Measurements from ENCODE around the gene SMIM22.

SMIM22 gene

GRCh38 chr16:4795181-4795827 lies at the start of gene SMIM22:
TSS of gene SMIM22 (plus strand) at chr16:4795369. CDS start at chr16:4795735, 366 bp downstream.
- no peak for DNase-seq (ENCODE audit: low read depth)

- no peak for DNase-seq (ENCODE audit: low read depth)
These were observed 49.0 kb upstream of the SMIM22 start for GRCh38 chr16:4746215-4746614.

DNA sequence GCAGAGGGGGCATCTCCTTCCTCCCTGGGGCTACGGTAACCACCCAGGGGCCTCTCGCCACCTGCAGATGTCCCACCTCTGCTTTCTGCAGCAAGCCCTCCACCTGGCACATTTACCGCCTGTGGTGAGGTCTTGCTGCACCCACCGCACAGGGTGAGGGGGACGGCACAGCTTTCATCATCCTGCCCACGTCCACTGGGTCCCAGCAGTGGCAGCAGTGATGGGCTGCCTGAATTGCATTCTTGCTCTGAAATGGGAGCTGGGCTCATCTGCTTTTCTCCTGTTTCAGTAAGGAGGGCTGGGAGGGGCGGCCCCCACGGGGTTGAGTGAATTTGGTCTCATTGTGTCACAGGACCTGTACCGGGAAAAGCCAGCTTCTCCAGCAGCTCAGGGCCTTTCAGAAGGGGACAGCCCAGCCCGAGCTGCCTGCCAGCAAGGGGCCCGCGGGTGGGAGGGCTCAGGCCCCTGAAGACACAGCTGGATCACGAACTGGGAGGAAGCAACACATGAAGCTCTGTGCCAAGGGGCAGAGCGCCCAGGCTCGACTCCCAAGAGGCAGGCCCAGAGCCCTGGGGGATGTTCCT lies 48.1 kb upstream of the SMIM22 start:
- DNase-seq (ENCODE audit: low read depth) = no peak

- no peak for DNase-seq (ENCODE audit: low read depth)
These were observed 47.1 kb upstream of the SMIM22 start for GRCh38 chr16:4747906-4748681.

DNA sequence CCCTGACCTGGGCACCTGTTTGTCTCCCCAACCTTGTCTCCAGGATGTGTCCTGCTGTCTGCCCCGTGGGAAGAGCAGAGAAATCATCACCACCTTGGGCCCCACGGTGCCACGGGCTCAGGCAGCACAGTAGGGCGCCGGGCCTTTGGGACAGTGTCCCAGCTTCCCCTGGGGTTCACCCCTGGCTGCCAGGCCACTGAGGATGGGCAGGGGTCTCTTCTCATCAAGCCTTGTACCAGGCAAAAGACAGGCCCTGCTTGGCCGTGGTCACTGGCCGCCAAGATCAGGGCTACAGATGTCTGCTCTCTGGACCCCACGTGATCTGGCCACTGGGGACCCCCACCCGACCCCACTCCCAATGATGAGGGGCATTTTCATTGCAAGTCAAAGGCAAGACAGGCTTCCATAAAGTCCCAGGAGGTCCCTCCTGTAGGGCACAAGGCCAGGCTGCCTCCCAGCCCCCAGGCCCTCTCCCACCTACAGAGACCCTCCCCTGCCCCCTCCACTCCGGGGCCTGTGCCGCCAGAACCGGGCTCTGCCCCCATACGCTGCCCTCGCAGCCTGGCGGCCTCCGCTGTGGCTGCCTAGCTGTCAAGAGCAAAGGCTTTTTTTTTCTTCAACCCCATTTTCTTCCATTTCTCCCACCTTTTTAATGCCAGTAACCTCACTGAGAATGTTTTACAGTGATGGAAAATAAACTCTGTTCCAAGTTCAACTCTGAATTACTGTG lies 46.3 kb upstream of the SMIM22 start:
- DNase-seq (ENCODE audit: low read depth) = no peak

- DNase-seq (ENCODE audit: low read depth) = no peak
These were observed 45.4 kb upstream of the SMIM22 start for GRCh38 chr16:4749700-4750257.

DNA sequence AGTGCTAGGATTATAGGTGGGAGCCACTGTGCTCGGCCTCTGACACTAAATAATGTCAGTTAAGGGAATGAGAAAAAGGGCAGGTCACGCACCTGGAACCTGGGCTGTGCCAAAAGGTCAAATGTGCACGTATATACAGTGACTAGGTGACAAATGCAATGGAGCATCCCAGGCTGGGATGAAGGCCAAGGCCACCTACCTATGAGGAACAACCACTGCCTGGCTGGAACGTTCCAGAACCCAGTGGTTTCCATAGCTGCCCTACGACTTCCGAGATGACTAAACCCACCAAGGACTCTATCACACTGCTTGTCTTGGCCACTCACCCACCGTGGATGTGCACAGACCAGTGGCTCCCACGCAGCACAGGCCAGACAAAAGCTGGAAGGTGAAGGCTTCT lies 44.3 kb upstream of the SMIM22 start:
- no peak for DNase-seq (ENCODE audit: low read depth)

GRCh38 chr16:4752351-4753100 lies 42.6 kb upstream of the SMIM22 start:
- no peak for DNase-seq (ENCODE audit: low read depth)

DNA sequence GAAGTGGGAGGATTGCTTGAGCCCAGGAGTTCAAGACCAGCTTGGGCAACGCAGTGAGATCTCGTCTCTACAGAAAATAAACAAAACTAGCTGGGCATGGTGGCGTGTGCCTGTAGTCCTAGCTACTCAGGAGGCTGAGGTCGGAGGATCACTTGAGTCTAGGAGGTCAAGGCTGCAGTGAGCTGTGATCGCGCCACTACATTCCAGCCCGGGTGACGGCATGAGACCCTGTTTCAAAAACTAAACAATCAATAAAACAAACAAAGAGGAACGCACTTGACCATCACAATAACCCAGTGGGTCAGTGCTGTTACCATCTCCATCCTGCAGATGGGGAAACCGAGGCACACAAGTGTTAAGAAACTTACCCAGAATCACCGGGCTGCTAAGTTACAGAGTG lies 41.9 kb upstream of the SMIM22 start:
- DNase-seq (ENCODE audit: low read depth) = no peak

GRCh38 chr16:4754865-4755264 lies 40.3 kb upstream of the SMIM22 start:
- no peak for DNase-seq (ENCODE audit: low read depth)

DNA sequence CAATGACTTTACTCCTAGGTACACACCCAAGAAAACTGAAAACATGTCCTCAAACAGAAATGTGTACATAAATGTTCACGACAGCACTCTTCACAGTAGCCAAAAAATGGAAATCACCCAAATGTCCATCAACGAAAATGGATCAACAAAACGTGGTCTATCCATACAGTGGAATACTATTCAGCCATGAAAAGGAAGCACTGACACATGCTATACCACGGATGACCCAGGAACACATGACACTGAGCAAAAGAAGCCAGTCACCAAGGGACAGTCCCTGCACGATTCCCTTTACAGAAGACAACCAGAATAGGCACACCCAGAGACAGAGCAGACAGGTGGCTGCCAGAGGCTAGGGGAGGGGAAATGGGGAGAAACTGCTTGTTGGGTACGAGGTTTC lies 39.5 kb upstream of the SMIM22 start:
- DNase-seq (ENCODE audit: low read depth) = no peak

DNA sequence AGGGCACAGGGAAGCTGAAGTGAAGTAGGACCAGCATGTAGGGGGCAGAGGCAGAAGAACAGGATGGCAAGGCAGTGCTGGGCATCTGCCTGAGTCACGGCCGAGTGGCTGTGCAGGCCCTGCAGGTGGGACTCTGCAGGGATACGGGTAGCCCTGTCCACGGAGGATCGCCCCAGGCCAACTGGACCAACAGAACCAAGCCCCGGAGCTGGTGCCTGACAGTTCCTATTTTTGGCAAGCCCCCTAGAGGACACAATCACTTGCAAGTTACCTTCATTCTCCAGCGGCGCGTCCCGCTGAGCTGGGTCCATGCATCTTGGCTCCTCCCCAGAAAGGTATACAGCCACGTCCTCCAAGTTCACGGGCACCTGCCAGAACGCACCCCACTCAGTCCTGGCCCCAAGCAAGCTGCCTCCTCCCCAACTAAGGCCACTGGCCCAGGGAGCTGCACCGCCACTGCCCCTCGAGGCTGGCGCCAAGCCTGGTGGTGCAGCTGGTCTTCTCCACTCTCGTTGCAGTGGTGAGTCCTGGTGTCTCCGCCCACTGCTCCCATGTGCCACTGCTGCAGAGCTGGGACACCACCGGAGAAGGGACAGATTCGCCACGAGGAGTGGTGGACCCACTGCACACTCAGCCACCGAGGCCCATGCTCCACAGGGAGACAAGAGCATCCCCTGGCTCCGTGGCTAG lies 34.8 kb upstream of the SMIM22 start:
- DNase-seq (ENCODE audit: low read depth) = no peak

GRCh38 chr16:4762205-4762604 lies 33.0 kb upstream of the SMIM22 start:
- DNase-seq (ENCODE audit: low read depth) = no peak

DNA sequence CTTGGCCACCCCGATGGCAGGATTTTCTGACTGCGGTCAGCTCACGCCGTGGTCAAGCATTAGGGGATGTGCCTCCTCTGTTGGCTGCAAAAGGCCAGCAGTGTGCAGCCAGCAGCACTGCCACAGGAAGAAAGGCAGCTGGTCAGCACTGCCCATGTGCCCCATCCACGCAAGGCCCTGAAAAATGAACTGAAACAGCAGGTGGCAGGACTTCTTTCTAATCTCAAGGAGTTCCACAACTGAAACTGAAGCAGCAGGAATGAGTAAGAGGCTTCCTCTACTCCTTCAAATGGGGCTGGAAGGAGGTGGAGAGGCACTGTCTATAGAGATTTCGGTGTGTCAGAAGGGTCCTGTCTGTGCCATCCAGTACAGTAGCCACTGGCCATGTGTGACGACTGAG lies 31.4 kb upstream of the SMIM22 start:
- no peak for DNase-seq (ENCODE audit: low read depth)

DNA sequence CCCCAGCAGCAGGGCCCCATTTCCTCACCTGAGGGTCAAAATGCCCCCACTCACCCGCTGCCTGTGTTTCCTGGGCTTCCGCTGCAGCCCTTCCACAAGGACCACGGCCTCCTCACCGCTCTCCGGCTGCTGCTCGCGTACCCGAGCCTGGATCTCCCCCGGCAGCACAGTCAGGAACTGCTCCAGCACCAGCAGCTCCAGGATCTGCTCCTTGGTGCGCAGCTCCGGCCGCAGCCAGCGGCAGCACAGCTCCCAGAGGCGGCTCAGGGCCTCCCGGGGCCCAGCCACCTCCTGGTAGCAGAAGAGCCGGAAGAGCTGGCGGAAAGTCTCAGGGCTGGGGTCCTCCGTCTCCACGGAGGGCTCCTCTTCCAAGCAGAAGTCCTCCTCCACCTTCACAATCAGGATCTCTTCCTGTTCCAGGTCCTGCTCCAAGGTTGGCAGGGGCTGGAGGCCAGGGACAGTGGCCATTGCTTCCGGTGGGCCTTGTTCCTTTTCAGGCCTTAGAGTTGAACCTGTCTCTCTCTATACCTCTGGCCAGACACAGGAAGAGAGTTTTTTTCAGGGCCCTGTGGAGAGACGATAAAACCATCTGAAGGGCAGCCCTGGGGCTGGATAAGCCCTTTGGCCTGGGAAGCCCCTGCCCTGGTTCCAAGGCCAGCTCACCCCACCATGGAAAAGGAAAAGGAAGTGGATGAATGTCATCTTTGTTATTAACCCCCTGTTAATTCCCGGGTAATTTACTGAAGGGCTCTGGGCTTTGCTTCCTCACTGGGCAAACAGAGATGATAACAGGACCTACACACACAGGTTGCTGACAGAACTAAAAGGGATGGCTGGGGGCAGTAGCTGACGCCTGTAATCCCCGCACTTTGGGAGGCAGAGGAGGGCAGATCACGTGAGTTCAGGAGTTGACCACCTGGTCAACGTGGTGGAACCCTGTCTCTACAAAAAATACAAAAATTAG lies 29.4 kb upstream of the SMIM22 start:
- DNase-seq (ENCODE audit: low read depth) = no peak

DNA sequence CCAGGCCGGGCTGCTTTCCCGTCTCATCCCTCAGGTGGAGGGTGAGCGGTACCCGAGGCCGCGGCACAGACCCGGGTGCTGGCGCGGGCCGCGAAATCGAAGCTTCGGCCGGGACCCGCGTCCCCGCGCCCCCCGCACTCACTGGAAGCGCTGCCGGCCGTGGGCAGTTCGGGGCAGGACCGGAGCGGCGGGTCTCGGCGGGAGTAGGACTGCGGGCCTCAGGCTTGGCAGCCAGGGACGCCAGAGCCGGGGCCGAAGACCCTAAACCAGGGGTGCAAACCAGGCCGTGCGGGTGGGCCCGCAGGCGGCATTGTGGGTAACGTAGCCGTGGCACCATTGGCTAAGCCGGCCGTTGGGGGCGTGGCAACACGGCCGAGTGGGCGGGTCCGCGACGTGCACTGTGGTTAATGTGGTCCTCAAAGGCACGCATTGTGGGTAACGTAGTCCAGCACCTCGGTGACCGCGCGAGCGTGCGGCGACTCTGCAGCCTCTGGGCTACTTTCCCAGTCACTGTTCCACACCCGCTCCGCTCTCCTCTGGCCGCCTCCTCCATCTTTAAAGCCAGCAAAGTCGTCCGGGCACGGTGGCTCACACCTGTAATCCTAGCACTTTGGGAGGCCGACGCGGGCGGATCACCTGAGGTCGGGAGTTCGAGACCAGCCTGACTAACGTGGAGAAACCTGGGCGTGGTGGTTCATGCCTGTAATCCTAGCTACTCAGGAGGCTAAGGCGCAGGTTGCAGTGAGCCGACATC lies 28.1 kb upstream of the SMIM22 start, which contains the start of gene ZNF500:
Gene ZNF500, minus strand, starts transcription at position 288 of the 754 bp plus-strand sequence. CDS start 1,184 bp downstream, outside the sequence.
- DNase-seq (ENCODE audit: low read depth) = peak; percentile 96

DNA sequence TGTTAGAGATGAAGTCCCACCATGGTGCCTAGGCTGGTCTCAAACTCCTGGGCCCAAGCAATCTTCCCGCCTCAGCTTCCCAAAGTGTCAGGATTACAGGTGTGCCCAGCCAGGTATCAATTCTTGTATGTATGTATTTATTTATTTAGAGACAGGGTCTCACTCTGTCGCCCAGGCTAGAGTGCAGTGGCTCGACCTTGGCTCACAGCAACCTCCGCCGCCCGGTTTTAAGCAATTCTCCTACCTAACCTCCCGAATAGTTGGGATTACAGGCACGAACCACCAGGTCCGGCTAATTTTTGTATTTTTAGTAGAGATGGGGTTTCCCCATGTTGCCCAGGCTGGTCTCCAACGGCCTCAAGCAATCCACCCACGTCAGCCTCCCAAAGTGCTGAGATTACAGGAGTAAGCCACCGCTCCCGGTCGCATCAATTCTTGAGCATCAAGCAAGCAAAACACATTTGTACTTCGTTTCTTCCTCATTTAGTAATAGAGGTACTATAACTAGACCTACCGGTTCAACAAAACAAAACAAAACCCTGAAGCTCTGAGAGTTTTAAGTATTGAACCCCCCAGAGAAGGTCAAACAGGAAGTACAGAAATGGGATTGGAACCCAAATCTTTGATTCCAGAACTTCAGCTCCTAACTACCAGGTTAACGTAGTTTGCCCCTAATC lies 27.2 kb upstream of the SMIM22 start:
- no peak for DNase-seq (ENCODE audit: low read depth)
